AG09319 (cell line): ENCODE results near the gene STIM2.

Source experiments
- DNase-seq: peaks from one replicate; pipeline ENCODE4 v3.0.0-alpha.2; 2010; ENCODE audit warnings: low read depth; ENCODE audit errors: extremely low read depth
- CTCF ChIP-seq: IDR thresholded peaks from 2 replicates; pipeline ENCODE4 v1.5.1; 2011; ENCODE audit warnings: low read depth, mild to moderate bottlenecking, inconsistent platforms, low read length, moderate library complexity

The STIM2 gene

DNA sequence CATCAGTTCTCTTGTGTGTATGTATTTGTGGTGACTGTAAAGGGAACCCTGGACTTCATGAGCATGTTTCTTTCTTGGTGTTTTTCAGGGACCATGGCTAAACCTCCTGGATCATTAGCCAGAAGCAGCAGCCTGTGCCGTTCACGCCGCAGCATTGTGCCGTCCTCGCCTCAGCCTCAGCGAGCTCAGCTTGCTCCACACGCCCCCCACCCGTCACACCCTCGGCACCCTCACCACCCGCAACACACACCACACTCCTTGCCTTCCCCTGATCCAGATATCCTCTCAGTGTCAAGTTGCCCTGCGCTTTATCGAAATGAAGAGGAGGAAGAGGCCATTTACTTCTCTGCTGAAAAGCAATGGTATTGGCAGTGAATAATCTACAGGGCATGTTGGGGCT, 157.0 kb downstream of the STIM2 start:
- DNase-seq = no peak
- TF ChIP-seq CTCF = no peak

DNA sequence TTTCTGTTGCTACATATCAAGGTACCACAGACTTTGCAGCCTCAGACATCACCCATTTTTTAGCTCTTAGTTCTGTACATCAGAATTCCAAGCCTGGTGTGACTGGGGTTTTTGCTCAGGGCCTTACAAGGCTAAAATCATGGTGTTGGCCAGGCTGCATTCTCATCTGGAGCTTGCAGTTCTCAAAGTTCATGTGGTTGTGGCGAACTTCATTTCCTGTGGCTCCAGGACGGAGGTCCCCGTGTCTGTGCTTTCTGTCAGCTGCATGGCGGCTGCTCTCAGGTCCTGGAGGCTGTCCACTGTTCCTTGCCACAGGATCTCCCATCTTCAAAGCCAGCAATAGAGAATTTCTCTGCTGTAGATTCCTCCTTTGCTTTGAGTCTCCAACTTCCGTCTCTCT, 157.4 kb downstream of the STIM2 start:
- no peak for TF ChIP-seq CTCF
- no peak for DNase-seq

DNA sequence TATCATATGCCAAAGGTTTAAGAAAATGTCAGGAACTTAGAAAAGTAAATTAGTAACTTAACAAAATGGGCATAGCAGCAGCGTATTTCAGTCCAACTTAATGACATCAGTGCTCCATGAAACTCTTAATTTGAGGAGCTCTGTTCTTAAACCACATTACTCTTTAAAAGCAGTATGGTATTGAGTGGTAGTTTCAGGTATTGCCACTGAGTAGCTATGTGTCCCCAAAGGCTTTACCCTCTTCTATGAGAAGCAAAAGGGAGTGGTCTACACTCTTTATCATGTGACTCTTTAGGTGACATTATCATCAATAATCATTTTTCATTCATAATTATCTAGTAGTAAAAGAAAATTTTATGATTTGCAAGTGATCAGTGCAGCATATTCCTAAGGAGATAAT, 158.3 kb downstream of the STIM2 start:
- no peak for DNase-seq
- TF ChIP-seq CTCF = no peak

GRCh38 chr4:27019766-27020165, 159.1 kb downstream of the STIM2 start:
- no peak for TF ChIP-seq CTCF

DNA sequence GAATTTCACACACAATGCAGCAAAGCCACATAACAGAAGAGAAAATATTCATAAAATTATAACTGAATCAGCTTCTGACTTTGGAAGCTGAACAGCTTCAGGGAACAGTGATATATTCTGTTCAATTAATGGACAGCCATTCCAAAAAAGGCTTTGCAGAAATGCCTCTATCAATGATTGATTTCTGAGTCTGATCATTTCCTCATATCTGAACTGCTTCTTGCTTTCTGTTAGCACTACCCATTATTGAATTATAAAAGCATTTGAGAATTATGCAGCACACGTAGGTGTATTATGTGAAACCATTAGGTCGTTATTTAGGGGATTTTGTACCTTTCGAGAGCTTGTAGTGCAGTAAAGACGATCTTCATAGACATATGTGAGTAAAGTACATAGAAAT, 159.6 kb downstream of the STIM2 start:
- no peak for TF ChIP-seq CTCF
- DNase-seq = no peak

More at GRCh38 chr4:27019766-27020165, 159.1 kb downstream of the STIM2 start:
- no peak for DNase-seq

DNA sequence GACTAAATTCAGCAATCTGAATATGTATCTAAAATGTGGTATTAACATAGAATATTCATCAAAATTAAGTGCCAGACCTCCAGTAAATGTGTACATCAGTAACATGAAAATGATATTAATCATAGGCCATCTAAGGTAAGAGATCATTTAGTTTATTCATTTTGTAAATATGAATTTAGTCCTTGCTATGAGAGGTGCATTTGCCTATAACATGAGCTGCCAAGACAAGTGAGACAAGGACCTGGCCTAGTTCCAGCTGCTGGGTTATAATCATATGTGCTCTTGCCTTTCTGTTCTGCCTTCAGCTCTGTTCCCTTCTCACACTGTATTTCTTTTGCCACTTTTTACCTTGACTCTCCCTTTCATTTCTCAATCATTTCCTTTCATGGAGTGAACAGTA, 160.0 kb downstream of the STIM2 start:
- TF ChIP-seq CTCF = no peak
- no peak for DNase-seq

DNA sequence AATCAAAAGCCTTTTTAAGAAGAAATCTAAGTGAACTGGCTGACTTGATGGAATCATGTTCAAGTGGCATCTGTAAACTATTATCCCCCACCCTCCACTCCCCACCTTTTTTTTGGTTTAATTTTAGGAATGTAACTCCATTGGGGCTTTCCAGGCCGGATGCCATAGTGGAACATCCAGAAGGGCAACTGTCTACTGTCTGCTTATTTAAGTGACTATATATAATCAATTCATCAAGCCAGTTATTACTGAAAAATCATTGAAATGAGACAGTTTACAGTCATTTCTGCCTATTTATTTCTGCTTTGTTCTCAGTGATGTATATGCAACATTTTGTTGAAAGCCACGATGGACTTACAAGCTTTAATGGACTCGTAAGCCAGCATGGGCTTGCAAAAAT, 162.3 kb downstream of the STIM2 start:
- DNase-seq = no peak
- TF ChIP-seq CTCF = no peak
